ENCODE results near the gene ALKBH8. TPM values are rescaled to one million over a fixed set of nuclear protein-coding genes. Genes with fewer than 3 reads are reported as not detected.
"Not testable (repeated sequence)": the region's sequence is repeated elsewhere in the genome, so short reads cannot be mapped to it uniquely, and the experiment has no call there.

Gene ALKBH8
- total RNA-seq, 1 donor from 2014 or later: 6.2 TPM

DNA sequence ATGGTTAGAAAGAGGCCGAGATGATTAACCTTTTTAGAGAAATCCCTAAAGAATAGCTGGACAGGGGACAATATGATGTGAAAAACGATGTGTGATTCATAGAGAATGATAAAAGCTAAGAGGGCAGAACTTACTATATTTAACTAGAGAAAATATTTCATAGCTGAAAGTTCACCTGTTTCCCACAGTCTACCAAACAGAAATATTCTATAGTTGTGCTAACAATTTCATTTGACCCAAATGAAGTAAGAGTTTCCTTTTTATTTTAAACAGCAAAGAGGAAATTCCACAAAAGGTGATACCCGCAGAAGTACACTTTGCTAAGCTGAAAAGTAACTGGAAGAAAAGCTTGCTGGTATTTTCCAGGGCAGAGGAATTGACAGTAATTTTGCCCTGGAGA is 26.7 kb downstream of the ALKBH8 start:
- intact Hi-C loops (cut with DNase I): no loop called here
- no peak for DNase-seq (ENCODE audit: low spot score)

DNA sequence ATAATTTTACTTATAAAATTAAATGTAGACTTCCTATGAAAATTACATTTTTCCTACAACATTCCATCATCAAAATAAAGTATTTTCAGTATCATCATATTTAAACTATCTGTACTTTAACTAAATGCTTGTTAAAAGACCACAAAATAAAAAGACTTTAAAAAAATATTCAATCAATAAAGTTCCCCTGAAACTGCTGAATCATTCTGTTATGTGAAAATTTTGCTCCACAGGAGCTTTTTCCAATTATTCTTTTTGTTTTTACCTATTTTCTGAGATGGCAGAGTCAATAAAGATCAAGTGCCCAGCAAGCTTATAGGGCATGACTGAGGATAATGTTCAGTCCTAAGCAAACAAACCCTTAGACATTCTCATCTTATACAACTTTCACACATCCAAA is 27.3 kb downstream of the ALKBH8 start:
- intact Hi-C loops (cut with DNase I): no loop called here
- no peak for DNase-seq (ENCODE audit: low spot score)

DNA sequence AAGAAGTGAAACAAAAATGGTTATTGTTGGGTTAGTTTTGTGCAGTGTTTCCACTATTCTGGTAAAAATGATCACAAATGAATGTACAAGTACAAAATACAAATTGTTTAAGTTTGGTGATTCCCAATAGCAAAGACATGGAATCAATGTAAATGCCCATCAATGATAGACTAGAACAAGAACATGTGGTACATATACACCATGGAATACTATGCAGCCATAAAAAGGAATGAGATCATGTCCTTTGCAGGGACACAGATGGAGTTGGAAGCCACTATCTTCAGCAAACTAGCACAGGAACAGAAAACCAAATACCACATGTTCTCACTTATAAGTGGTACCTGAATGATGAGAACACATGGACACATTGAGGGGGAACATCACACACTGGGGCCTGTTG is 28.4 kb downstream of the ALKBH8 start:
- DNase-seq (ENCODE audit: low spot score); intact Hi-C loops (cut with DNase I): not testable (repeated sequence)

- DNase-seq (ENCODE audit: low spot score): no peak
Observed at GRCh38 chr11:107526197-107526596, 39.3 kb downstream of the ALKBH8 start.

DNA sequence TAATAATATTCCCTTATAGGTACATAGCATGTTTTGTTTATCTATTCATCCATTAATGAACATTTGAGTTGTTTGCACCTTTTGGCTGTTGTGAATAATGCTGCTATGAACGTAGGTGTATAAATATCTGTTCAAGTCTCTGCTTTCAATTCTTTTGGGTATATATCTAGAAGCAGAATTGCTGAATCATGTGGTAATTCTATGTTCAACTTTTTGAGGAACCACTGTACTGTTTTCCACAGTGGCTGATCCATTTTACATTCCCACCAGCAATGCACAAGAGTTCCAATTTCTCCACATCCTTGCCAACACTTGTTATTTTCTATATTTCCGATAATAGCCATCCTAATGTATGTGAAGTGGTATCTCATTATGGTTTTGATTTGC is 56.7 kb downstream of the ALKBH8 start:
- DNase-seq (ENCODE audit: low spot score): no peak
- intact Hi-C loops (cut with DNase I): no loop called here

More at GRCh38 chr11:107526197-107526596, 39.3 kb downstream of the ALKBH8 start:
- intact Hi-C loops (cut with DNase I): no loop called here

GRCh38 chr11:107508201-107508857 is 57.2 kb downstream of the ALKBH8 start:
- intact Hi-C loops (cut with DNase I): no loop called here
- DNase-seq (ENCODE audit: low spot score): no peak

GRCh38 chr11:107505647-107506225 is 59.8 kb downstream of the ALKBH8 start:
- intact Hi-C loops (cut with DNase I): no loop called here
- DNase-seq (ENCODE audit: low spot score): no peak

- no peak for DNase-seq (ENCODE audit: low spot score)
- intact Hi-C loops (cut with DNase I): no loop called here
Observed at GRCh38 chr11:107504981-107505380, 60.6 kb downstream of the ALKBH8 start.

DNA sequence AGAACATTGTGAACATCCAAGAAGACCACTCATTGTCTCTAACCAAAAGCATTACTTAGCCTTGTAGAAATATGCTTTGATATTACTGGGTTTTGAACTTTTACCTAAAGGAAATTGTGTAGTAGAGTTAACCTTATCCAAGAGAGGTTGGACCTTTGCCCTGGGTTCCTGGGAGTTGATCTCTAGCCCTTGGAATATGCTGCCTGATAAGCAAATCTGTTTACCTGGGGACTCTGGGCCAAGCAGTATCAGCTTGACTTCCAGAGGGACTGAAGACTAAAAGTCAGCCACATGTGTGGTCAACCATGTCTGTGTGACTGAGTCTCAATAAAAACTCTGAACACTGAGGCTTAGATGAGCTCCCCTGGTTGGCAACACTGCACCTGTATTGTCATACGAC is 63.8 kb downstream of the ALKBH8 start:
- no peak for DNase-seq (ENCODE audit: low spot score)
- intact Hi-C loops (cut with DNase I): no loop called here

GRCh38 chr11:107497371-107497770 is 68.2 kb downstream of the ALKBH8 start:
- DNase-seq (ENCODE audit: low spot score); intact Hi-C loops (cut with DNase I): not testable (repeated sequence)

DNA sequence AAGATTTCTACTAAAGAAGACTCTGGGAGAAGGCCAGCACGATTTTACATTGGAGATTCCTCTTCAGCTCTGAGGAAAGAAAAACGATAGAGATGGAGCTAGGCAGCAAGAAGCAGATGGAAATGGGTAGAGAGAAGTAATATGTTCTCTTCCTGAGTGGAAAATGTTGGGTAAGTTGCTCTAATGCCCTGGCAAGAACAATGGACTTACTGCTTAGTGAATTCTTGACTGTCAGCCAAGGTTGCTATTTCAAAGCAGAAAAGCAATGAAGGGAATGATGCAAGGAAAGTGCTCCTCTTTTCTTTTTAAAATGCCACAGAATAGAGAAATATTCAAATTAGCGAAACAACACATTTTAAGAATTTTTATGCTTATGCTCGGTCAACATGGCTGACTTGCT is 69.5 kb downstream of the ALKBH8 start:
- intact Hi-C loops (cut with DNase I): no loop called here
- no peak for DNase-seq (ENCODE audit: low spot score)

- DNase-seq (ENCODE audit: low spot score): no peak
- intact Hi-C loops (cut with DNase I): no loop called here
Observed at GRCh38 chr11:107494055-107494454, 71.5 kb downstream of the ALKBH8 start.

GRCh38 chr11:107493117-107493516 is 72.4 kb downstream of the ALKBH8 start:
- intact Hi-C loops (cut with DNase I): no loop called here
- DNase-seq (ENCODE audit: low spot score): no peak

DNA sequence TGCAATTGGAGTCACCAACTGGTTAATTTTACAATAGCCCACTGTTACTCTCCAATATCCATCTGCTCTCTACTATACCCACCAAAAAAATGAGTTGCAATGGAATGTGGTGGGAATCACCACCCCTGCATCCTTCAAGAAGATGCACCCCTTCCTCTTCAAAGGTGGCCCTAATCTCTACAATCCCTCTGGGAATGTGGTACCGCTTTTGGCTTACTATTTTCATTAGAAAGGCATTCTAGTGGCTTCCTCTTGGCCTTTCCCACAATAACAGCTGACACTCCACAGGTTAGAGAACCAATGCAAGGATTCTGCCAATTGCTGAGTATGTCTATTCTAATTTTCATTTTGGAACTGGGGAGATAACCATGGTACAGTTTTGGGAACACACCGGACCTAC is 74.7 kb downstream of the ALKBH8 start:
- intact Hi-C loops (cut with DNase I): no loop called here
- no peak for DNase-seq (ENCODE audit: low spot score)

DNA sequence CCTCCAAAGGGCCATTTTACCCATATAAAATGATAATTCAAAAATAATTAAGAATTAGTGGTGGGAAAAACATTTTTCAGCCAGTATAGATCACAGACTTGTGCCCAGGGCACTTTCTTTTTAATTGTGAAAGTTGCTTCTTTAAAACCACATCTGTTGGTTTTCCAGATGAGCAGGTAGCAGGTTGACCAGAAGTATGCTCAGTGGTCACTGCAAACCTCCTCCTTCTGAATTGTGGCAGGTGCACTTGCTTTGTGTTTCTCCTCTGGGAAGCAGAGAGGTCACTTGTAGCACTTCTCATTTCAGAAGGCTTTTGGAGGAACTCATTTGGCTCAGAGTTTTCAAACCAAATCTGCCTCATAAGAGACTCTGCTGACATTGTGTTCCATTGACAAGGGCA is 83.3 kb downstream of the ALKBH8 start:
- intact Hi-C loops (cut with DNase I): no loop called here

DNA sequence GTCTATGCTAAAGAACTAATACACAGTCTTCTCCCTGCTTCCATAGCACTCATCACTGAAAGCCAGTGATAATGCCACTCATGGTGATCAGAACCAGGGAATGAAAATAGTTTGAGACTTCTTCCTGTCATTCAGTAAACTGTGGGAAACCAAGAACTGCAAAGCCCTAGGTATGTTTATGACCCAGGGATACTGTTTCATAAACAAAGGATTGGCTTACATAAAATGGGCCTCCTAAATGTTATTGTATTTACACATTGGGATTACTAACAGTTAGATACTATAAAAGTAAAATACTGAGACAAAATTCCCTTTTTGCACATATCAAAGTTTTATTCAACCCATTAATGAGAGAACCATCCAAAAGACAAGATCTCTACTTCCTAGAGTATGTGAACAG is 86.6 kb downstream of the ALKBH8 start:
- DNase-seq (ENCODE audit: low spot score): no peak
- intact Hi-C loops (cut with DNase I): no loop called here

More for the DNA sequence above, 83.3 kb downstream of the ALKBH8 start:
- no peak for DNase-seq (ENCODE audit: low spot score)

GRCh38 chr11:107477820-107478219 is 87.7 kb downstream of the ALKBH8 start:
- no peak for DNase-seq (ENCODE audit: low spot score)
- intact Hi-C loops (cut with DNase I): no loop called here

DNA sequence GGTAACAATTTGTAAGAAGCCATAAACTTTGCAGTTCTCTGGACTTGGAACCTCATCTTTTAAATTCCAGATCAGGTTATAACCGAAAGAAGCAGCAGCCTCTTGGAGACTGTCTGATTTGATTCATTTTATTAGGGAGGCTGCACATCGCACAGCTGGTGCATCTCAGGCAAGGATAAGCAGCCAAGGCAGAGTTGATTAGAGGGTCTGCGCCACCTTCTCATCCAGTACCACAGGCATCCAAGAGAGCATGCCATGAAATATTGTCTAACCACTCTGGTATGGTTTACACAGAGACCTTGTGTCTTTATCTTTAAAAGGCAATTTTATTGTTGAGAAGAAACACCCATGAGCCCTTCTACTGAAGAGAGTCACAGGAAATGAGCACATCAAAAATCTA is 91.7 kb downstream of the ALKBH8 start:
- intact Hi-C loops (cut with DNase I): no loop called here
- no peak for DNase-seq (ENCODE audit: low spot score)

- intact Hi-C loops (cut with DNase I): no loop called here
- no peak for DNase-seq (ENCODE audit: low spot score)
Observed at GRCh38 chr11:107472966-107473365, 92.6 kb downstream of the ALKBH8 start.

DNA sequence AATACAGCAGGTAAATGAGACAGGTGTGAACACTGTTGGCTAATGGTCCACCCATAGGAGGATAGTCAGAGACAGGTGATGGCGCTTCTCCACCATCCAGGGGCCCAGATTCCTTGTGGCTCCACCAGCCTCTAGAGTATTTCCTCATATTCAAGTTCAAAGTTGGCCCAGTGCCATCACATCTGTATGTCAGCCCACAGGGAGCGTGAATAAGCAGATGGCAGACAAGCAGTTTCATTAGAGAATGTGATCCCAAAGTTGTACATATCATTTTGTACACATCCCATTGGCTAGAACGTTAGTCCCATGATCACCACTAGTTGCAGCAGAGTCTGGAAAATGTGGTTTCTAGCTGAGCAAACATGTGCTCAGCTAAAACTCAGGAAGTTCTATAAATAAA is 96.9 kb downstream of the ALKBH8 start:
- intact Hi-C loops (cut with DNase I): no loop called here

DNA sequence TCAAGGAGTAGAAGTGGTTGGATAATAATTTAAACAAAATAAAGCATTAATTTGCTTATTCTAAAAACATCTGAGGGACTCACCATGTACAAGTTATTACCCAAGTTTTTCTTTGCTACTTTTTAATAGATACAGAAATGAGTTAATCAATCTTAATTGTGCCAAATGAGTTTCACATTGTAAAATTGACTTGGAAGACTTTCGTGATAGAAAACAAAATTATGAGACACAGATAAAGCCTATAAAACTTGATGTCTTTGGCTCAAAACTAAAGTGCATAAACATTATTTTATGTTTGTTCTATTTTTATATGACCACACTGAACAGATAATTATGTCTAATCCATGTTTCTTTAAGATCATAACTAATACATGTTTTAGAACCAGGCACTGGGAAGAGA is 97.8 kb downstream of the ALKBH8 start:
- intact Hi-C loops (cut with DNase I): no loop called here
- DNase-seq (ENCODE audit: low spot score): no peak

More for the DNA sequence above, 96.9 kb downstream of the ALKBH8 start:
- DNase-seq (ENCODE audit: low spot score): no peak

All from cardiac septum (tissue), 1 donor.